Measurements from ENCODE around the gene ANGPT4. TPM values are rescaled to one million over a fixed set of nuclear protein-coding genes. Genes with fewer than 3 reads are reported as not detected.
A peak's percentile ranks its signal among the peaks of the same experiment; 100 is the strongest.

ANGPT4 gene
- total RNA-seq, 4 donors from 2014 or later: 0.63 to 4.7 (median 1.3) TPM

DNA sequence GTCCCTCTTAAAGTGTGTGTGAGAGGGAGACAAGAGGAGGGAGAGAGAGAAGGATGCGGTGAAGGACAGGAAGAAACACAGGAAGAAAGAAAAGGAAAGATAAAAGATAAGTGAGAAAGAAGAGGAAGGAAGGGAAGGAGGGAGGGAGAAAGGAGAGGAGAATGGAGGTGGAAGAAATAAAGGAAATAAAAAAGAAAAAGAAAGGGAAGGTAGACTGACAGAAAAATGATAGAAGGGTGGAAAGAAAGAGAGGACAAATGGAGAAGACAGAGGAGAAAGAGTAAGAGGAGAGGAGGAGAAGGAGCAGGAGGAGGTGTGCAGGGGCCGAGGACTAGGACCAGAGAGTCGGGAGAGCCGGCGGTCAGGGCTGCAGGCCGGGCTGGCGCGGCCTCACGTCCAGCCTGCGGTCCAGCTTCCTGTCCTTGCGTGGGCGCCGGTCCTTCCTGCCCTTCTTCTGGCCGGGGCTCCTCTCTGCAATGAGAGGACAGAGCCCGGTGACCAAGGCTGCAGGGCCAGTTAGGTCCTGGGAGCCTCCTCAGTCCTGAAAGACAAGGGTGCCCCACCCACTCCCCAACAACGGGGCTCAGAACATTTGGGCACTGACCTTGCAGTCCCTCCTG is 44.0 kb upstream of the ANGPT4 start:
- no peak for TF ChIP-seq EP300 (IDR thresholded peaks at IDR 0.05)
- TF ChIP-seq CTCF (IDR thresholded peaks at IDR 0.05): no peak
- TF ChIP-seq POLR2A (IDR thresholded peaks at IDR 0.05): no peak
- no peaks in the 10 kb centered on the region for H3K36me3 ChIP-seq
- 71 to 79% methylated on average over 16 of the region's 16 CpGs for WGBS, 2 donors
- H3K27me3 ChIP-seq: peaks cover 0 to 23% of the 10 kb centered on the region in 2 donors
- no peak overlapping the region for H3K4me3 ChIP-seq
- H3K4me1 ChIP-seq: peaks cover 0 to 5% (median 0%) of the 10 kb centered on the region in 4 donors
- H3K9me3 ChIP-seq: no peaks in the 10 kb centered on the region
- DNase-seq (ENCODE audit: low spot score in 2 of 2): no peak
- no peak overlapping the region for H3K27ac ChIP-seq

- 52 to 68% methylated on average over 19 of the region's 19 CpGs for WGBS, 2 donors
- peaks cover 0 to 27% of the 10 kb centered on the region in 2 donors for H3K27me3 ChIP-seq
These were observed 43.0 kb upstream of the ANGPT4 start for GRCh38 chr20:958936-959815.

GRCh38 chr20:957544-957943 is 41.4 kb upstream of the ANGPT4 start:
- TF ChIP-seq EP300 (IDR thresholded peaks at IDR 0.05): no peak
- no peak for TF ChIP-seq POLR2A (IDR thresholded peaks at IDR 0.05)
- TF ChIP-seq CTCF (IDR thresholded peaks at IDR 0.05): no peak
- Histone ChIP-seq H3K9me3 (no peaks in the 10 kb centered on the region), H3K36me3 (no peaks in the 10 kb centered on the region), H3K4me1 (peaks cover 0 to 9% (median 0%) of the 10 kb centered on the region in 4 donors), H3K27me3 (peaks cover 0 to 27% of the 10 kb centered on the region in 2 donors), H3K4me3 (no peak overlapping the region), H3K27ac (no peak overlapping the region)
- DNase-seq (ENCODE audit: low spot score in 2 of 2): no peak
- WGBS, 2 donors: 86 to 95% methylated on average over 1 of the region's 1 CpG

More at GRCh38 chr20:958936-959815, 43.0 kb upstream of the ANGPT4 start:
- Histone ChIP-seq H3K4me3 (no peak overlapping the region), H3K4me1 (peaks cover 0 to 6% (median 0%) of the 10 kb centered on the region in 4 donors), H3K9me3 (no peaks in the 10 kb centered on the region), H3K27ac (no peak overlapping the region), H3K36me3 (no peaks in the 10 kb centered on the region)
- TF ChIP-seq POLR2A (IDR thresholded peaks at IDR 0.05) (no peak), CTCF (IDR thresholded peaks at IDR 0.05) (no peak), EP300 (IDR thresholded peaks at IDR 0.05) (no peak)
- DNase-seq (ENCODE audit: low spot score in 2 of 2): no peak

DNA sequence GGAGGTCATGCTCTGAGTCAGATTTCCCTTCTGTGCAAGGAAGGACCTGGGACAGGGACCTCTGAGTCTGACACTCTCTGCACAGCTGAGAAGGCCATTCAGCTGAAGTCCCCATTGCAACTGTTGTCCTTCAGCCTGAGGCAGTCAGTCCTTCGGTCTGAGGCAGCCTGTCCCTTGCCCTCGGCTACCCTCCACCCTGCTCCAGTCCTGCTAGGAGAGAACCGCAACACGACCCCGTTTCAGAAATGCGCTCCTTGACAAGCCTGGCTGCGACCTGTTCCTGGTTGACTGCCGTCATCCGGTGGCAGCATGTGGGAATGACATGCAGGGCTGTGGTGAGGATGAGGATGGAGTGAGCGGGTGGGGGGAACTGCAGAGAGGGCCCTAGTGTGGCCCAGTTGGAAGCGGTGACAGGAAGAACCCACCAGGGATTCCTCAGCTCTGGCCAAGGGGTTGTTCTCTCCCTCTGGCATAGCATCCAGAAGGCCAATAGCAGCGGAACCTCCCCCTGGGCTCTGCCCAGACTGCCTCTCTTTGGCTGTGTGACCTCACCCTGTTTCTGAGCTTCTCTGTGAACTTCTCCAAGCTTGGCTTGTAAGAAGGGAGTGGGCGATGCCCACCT is 40.3 kb upstream of the ANGPT4 start:
- DNase-seq (ENCODE audit: low spot score in 2 of 2): peak; percentile 58 to 79

More for the DNA sequence above, 40.3 kb upstream of the ANGPT4 start:
- Histone ChIP-seq H3K36me3 (no peaks in the 10 kb centered on the region), H3K9me3 (no peaks in the 10 kb centered on the region), H3K4me1 (peaks cover 0 to 9% (median 0%) of the 10 kb centered on the region in 4 donors), H3K4me3 (no peak overlapping the region), H3K27ac (no peak overlapping the region), H3K27me3 (peaks cover 0 to 27% of the 10 kb centered on the region in 2 donors)
- TF ChIP-seq POLR2A (IDR thresholded peaks at IDR 0.05): no peak
- peak; percentile 84 to 97 (median 95) for TF ChIP-seq CTCF (IDR thresholded peaks at IDR 0.05)
- no peak for TF ChIP-seq EP300 (IDR thresholded peaks at IDR 0.05)
- WGBS, 2 donors: 14 to 28% methylated on average over 8 to 13 of the region's 13 CpGs

Measured in tibial nerve (tissue), 4 donors.